Breast epithelium (tissue), 4 donors: ENCODE data around the gene SERPINA12. TPM values are rescaled to one million over a fixed set of nuclear protein-coding genes. Genes with fewer than 3 reads are reported as not detected.
"Not testable (repeated sequence)": the region's sequence is repeated elsewhere in the genome, so short reads cannot be mapped to it uniquely, and the experiment has no call there.

Source experiments
- DNase-seq, 2 donors: peaks; one replicate each; pipeline ENCODE4 v3.0.0-alpha.2; 2019; ENCODE audit warnings: low spot score in 2 of 2
- H3K27ac ChIP-seq, 2 donors: fragments of 200-600 bp; sonication (generic) in 1 of 2; one replicate each; pipeline ENCODE4 v1.5.1; 2016 to 2019; ENCODE audit warnings: mild to moderate bottlenecking in 1 of 2
- H3K27me3 ChIP-seq, 2 donors: fragments of 200-600 bp; sonication (generic) in 1 of 2; one replicate each; pipeline versions ENCODE4 v1.5.1 to v1.6.0; 2017 to 2019; ENCODE audit warnings: control low read depth in 1 of 2, mild to moderate bottlenecking in 1 of 2
- H3K36me3 ChIP-seq: fragments of 200-600 bp; one replicate; pipeline ENCODE4 v1.5.1; 2019
- H3K4me1 ChIP-seq, 2 donors: fragments of 200-600 bp; sonication (generic); one replicate each; pipeline ENCODE4 v1.5.1; 2016 to 2019; ENCODE audit warnings: control low read depth in 1 of 2
- H3K4me3 ChIP-seq, 3 donors: fragments of 200-600 bp; sonication (generic); 1 replicate in 2 of 3; 2 replicates in 1 of 3; pipeline ENCODE4 v1.5.1; 2016 to 2019; ENCODE audit warnings: mild to moderate bottlenecking in 3 of 3, moderate library complexity in 2 of 3
- H3K9me3 ChIP-seq, 2 donors: fragments of 200-600 bp; sonication (generic) in 1 of 2; one replicate each; pipeline ENCODE4 v1.5.1; 2016 to 2019; ENCODE audit warnings: control low read depth in 1 of 2
- POLR2A ChIP-seq: fragments of 450-650 bp; IDR thresholded peaks from one replicate; pipeline ENCODE4 v1.6.1; 2016; ENCODE audit warnings: antibody characterized with exemption, mild to moderate bottlenecking, moderate library complexity
- POLR2AphosphoS5 ChIP-seq, 3 donors: sonication (generic); formaldehyde crosslinking; IDR thresholded peaks; one replicate each; pipeline ENCODE4 v1.6.1; 2017; ENCODE audit warnings: antibody characterized with exemption in 3 of 3
- intact Hi-C: fragments of 100-400 bp; cut with DNase I; formaldehyde crosslinking; loops from one replicate; pipeline ENCODE4 v1.15.1; 2023; ENCODE audit warnings: low total_unique reads
- total RNA-seq, 3 donors: library from RNA; depleted of rRNA; stranded (reverse); fragments of >200 nt; gene quantifications; one replicate each; pipeline ENCODE4 v1.1.0, GENCODE V29; 2016
- TF ChIP-seq, protein P1 (sequence below), 3 donors: fragments of 450-650 bp; IDR thresholded peaks; one replicate each; pipeline ENCODE4 v1.5.1; 2016 to 2017; ENCODE audit warnings: antibody characterized with exemption in 3 of 3, mild to moderate bottlenecking in 3 of 3, moderate library complexity in 3 of 3

SERPINA12 gene
- total RNA-seq, 3 donors from 2014 or later: not detected

DNA sequence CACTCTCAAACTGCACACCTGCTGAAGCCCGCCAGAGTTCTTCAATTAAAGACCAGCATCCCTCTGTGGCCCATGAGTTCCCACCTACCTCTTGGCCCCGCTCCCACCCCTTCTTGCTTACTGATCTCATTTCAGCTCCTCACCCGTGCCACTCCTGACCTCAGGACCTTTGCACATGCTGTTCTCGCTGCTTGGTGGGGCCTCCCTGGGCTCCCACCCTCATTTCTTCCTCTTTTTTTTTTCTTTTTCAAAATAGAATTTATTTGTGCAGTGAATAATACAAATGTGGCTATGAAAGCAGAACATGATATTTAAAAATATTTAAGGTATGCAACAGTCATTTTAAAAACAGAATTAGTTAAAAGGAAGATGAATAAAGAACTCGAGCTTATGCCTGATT lies 24.8 kb downstream of the SERPINA12 start:
- no peaks in the 10 kb centered on the region for H3K4me1 ChIP-seq
- peaks cover 0 to under 1% of the 10 kb centered on the region in 2 donors for H3K9me3 ChIP-seq
- no peak overlapping the region for H3K27ac ChIP-seq
- intact Hi-C loops: no loop called here
- peaks cover 0 to 5% of the 10 kb centered on the region in 2 donors for H3K27me3 ChIP-seq
- no peak for DNase-seq
- TF ChIP-seq POLR2A (no peak), POLR2AphosphoS5 (IDR thresholded peaks at IDR 0.05) (no peak)
- TF ChIP-seq, protein P1, sequence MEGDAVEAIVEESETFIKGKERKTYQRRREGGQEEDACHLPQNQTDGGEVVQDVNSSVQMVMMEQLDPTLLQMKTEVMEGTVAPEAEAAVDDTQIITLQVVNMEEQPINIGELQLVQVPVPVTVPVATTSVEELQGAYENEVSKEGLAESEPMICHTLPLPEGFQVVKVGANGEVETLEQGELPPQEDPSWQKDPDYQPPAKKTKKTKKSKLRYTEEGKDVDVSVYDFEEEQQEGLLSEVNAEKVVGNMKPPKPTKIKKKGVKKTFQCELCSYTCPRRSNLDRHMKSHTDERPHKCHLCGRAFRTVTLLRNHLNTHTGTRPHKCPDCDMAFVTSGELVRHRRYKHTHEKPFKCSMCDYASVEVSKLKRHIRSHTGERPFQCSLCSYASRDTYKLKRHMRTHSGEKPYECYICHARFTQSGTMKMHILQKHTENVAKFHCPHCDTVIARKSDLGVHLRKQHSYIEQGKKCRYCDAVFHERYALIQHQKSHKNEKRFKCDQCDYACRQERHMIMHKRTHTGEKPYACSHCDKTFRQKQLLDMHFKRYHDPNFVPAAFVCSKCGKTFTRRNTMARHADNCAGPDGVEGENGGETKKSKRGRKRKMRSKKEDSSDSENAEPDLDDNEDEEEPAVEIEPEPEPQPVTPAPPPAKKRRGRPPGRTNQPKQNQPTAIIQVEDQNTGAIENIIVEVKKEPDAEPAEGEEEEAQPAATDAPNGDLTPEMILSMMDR (IDR thresholded peaks at IDR 0.05): no peak
- H3K36me3 ChIP-seq: no peaks in the 10 kb centered on the region
- no peak overlapping the region for H3K4me3 ChIP-seq

DNA sequence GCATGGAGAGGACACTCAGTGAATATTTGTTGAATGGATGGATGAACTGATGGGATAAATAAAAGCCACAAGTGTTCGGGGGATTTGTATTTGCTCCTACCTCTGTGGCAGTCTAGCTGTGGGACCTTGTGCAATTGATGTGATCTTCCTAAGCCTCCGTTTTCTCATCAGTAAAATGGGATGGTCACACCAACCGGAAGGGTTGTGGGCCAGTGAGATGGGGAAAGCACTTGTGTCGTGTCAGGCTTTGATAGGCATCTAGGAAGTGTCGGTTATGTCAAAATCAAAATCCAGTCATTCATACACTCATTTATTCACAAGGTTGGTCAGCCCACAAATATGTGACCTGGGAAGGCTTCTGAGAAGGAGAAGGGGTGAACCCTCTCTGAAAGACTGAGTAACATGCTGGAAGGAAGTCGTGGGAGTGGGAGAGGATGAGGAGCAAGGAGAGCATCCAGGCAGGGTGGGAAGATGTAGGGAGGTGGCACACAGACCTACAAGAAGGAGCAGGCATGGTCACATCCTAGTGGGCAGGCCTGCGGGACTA lies 25.5 kb downstream of the SERPINA12 start:
- Histone ChIP-seq H3K27me3 (peaks cover 0 to 5% of the 10 kb centered on the region in 2 donors), H3K4me1 (no peaks in the 10 kb centered on the region), H3K9me3 (peaks cover 5 to 7% of the 10 kb centered on the region in 2 donors), H3K36me3 (no peaks in the 10 kb centered on the region), H3K4me3 (no peak overlapping the region), H3K27ac (no peak overlapping the region)
- TF ChIP-seq, protein P1 (IDR thresholded peaks at IDR 0.05): no peak
- TF ChIP-seq POLR2AphosphoS5 (IDR thresholded peaks at IDR 0.05) (no peak), POLR2A (no peak)
- intact Hi-C loops: no loop called here
- DNase-seq: no peak

DNA sequence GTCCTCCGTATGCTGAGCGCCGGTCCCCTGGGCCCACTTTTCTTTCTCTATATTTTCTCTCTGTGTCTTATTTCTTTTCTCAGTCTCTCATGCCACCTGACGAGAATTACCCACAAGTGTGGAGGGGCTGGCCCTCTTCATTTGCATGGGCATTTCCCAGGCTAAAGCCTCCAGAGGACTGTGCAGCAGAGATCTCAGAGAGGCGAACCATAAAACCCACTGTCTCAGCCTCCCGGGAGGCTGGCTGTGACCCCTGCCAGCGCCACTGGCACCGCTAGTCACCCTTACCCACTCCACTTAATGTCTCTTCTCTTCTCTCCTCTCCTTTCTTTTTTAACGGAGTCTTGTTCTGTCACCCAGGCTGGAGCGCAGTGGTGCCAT lies 26.2 kb downstream of the SERPINA12 start:
- peaks cover 0 to 5% of the 10 kb centered on the region in 2 donors for H3K27me3 ChIP-seq
- DNase-seq: no peak
- H3K4me1 ChIP-seq: no peaks in the 10 kb centered on the region
- peaks cover 10 to 15% of the 10 kb centered on the region in 2 donors for H3K9me3 ChIP-seq
- no peak overlapping the region for H3K4me3 ChIP-seq
- H3K36me3 ChIP-seq: no peaks in the 10 kb centered on the region
- TF ChIP-seq POLR2AphosphoS5 (IDR thresholded peaks at IDR 0.05): no peak
- TF ChIP-seq POLR2A: no peak
- intact Hi-C loops: no loop called here
- H3K27ac ChIP-seq: no peak overlapping the region

DNA sequence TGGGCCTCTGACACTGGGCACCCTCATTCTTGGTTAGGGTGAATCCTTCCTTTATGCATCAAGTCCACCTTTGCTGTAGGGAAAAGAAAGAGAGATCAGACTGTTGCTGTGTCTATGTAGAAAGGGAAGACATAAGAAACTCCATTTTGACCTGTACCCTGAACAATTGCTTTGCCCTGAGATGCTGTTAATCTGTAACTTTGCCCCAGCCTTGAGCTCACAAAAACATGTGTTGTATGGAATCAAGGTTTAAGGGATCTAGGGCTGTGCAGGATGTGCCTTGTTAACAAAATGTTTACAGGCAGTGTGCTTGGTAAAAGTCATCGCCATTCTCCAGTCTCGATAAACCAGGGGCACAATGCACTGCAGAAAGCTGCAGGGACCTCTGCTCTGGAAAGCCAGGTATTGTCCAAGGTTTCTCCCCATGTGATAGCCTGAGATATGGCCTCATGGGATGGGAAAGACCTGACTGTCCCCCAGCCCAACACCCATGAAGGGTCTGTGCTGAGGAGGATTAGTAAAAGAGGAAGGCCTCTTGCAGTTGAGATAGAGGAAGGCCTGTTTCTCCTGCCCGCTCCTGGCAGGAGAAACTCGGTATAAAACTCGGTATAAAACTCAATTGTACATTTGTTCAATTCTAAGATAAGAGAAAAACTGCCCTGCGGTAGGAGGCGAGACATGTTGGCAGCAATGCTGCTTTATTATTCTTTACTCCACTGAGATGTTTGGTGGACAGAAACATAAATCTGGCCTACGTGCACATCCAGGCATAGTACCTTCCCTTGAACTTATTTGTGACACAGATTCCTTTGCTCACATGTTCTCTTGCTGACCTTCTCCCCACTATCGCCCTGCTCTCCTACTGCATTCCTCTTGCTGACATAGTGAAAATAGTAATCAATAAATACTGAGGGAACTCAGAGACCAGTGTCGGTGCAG lies 26.9 kb downstream of the SERPINA12 start:
- H3K4me1 ChIP-seq, H3K27me3 ChIP-seq, DNase-seq, H3K4me3 ChIP-seq, intact Hi-C loops, H3K27ac ChIP-seq, H3K36me3 ChIP-seq: not testable (repeated sequence)
- peaks cover 15 to 21% of the 10 kb centered on the region in 2 donors for H3K9me3 ChIP-seq

DNA sequence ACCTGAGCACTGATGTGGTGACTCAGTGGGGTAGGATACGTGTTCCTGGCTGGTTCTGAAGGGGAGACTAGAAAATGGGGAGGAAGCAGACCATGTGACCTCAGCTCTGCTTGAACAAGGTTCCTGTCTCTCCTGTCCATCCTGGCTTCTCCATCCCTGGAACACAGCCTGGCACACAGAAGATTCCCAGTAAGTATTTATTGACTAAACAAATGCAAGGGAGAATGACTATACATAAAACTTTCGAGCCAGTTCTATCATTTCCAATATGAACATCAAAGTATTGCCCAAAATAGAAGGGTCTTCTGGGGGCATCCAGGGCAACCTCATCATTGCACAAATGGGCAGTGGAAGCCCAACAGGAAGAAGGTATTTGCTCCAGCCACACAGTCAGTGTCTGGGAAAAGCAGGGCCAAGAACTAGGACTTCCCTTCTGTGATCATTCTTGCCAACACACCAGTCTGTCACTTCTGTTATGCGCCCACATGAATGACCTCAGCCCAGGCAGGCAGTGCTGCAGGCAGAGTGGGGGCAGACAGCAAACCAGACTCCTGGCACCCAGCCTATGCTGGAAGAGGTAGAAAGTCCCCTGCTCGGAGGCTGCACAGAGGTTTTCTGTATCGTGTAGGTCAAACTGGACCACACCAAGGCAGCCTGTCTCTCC lies 27.7 kb downstream of the SERPINA12 start:
- intact Hi-C loops: no loop called here
- Histone ChIP-seq H3K9me3 (peaks cover 15 to 23% of the 10 kb centered on the region in 2 donors), H3K27me3 (peaks cover 0 to 5% of the 10 kb centered on the region in 2 donors), H3K36me3 (no peaks in the 10 kb centered on the region), H3K4me3 (no peak overlapping the region), H3K4me1 (no peaks in the 10 kb centered on the region), H3K27ac (no peak overlapping the region)
- no peak for DNase-seq
- TF ChIP-seq, protein P1 (IDR thresholded peaks at IDR 0.05): no peak
- TF ChIP-seq POLR2AphosphoS5 (IDR thresholded peaks at IDR 0.05): no peak
- TF ChIP-seq POLR2A: no peak
